Colonic mucosa (tissue), 4 donors: Measurements from ENCODE around the gene LYPD6B. TPM values are rescaled to one million over a fixed set of nuclear protein-coding genes. Genes with fewer than 3 reads are reported as not detected.

Experiments
- DNase-seq: peaks from one replicate; pipeline ENCODE4 v3.0.0-alpha.2; 2020
- H3K27ac ChIP-seq: fragments of 200-600 bp; one replicate; pipeline ENCODE4 v1.8.0; 2021
- H3K27me3 ChIP-seq: fragments of 200-600 bp; one replicate; pipeline ENCODE4 v1.8.0; 2021
- H3K36me3 ChIP-seq: fragments of 200-600 bp; one replicate; pipeline ENCODE4 v1.8.0; 2021
- H3K4me1 ChIP-seq: fragments of 200-600 bp; one replicate; pipeline ENCODE4 v1.8.0; 2021; ENCODE audit warnings: mild to moderate bottlenecking
- H3K4me3 ChIP-seq: fragments of 200-600 bp; one replicate; pipeline ENCODE4 v1.8.0; 2021
- H3K9ac ChIP-seq, 2 donors: one replicate each; pipeline ENCODE4 v1.7.0; 2013; ENCODE audit warnings: control low read depth in 2 of 2, low read depth in 2 of 2, low read length in 2 of 2
- H3K9me3 ChIP-seq: fragments of 200-600 bp; one replicate; pipeline ENCODE4 v1.8.0; 2021
- CTCF ChIP-seq: fragments of 200-600 bp; IDR thresholded peaks from one replicate; pipeline ENCODE4 v1.8.0; 2022; ENCODE audit warnings: antibody characterized with exemption, mild to moderate bottlenecking
- intact Hi-C: fragments of 100-400 bp; cut with DNase I; formaldehyde crosslinking; loops from one replicate; pipeline ENCODE4 v1.14.1; 2022
- total RNA-seq, 2 donors: library from RNA; stranded (reverse); fragmentation: NEBNext Ultra II Directional in 1 of 2; extraction: Animal tissue kit (Norgen Biotek cat#: 25700) in 1 of 2; gene quantifications; one replicate each; pipeline ENCODE4 v1.2.1, GENCODE V29; 2021
- donor health status: healthy.
- donor health status: DM: no; HTN: no; CAD: no.
- donor health status: DM: no; HTN: no; CAD: no.

LYPD6B gene
- total RNA-seq, 2 donors from 2014 or later, result 2.6 to 3.4 TPM

GRCh38 chr2:149101818-149102217 is 63.3 kb downstream of the LYPD6B start:
- no peak overlapping the region for H3K4me3 ChIP-seq
- intact Hi-C loops, result no loop called here
- TF ChIP-seq CTCF, result no peak
- no peak overlapping the region for H3K27ac ChIP-seq
- H3K27me3 ChIP-seq, result no peaks in the 10 kb centered on the region
- H3K4me1 ChIP-seq, result no peaks in the 10 kb centered on the region
- DNase-seq, result no peak
- no peaks in the 10 kb centered on the region for H3K9me3 ChIP-seq
- H3K9ac ChIP-seq, result no peak overlapping the region
- no peaks in the 10 kb centered on the region for H3K36me3 ChIP-seq

- no peaks in the 10 kb centered on the region for H3K4me1 ChIP-seq
- H3K36me3 ChIP-seq, result no peaks in the 10 kb centered on the region
- H3K9ac ChIP-seq, result no peak overlapping the region
- no peak for DNase-seq
- H3K27me3 ChIP-seq, result no peaks in the 10 kb centered on the region
- no peaks in the 10 kb centered on the region for H3K9me3 ChIP-seq
- no peak overlapping the region for H3K27ac ChIP-seq
- no peak for TF ChIP-seq CTCF
- intact Hi-C loops, result no loop called here
- H3K4me3 ChIP-seq, result no peak overlapping the region
Measured at GRCh38 chr2:149103081-149103620, 64.7 kb downstream of the LYPD6B start.

- intact Hi-C loops, result no loop called here
- no peaks in the 10 kb centered on the region for H3K4me1 ChIP-seq
Measured at GRCh38 chr2:149104221-149104620, 65.7 kb downstream of the LYPD6B start.

GRCh38 chr2:149112068-149112467 is 73.6 kb downstream of the LYPD6B start:
- Histone ChIP-seq H3K27ac (no peak overlapping the region), H3K4me1 (no peaks in the 10 kb centered on the region), H3K9me3 (no peaks in the 10 kb centered on the region), H3K9ac (no peak overlapping the region), H3K4me3 (no peak overlapping the region), H3K27me3 (no peaks in the 10 kb centered on the region), H3K36me3 (no peaks in the 10 kb centered on the region)
- TF ChIP-seq CTCF, result no peak
- intact Hi-C loops, result no loop called here
- no peak for DNase-seq

More at GRCh38 chr2:149104221-149104620, 65.7 kb downstream of the LYPD6B start:
- no peak for TF ChIP-seq CTCF
- no peaks in the 10 kb centered on the region for H3K36me3 ChIP-seq
- H3K9ac ChIP-seq, result no peak overlapping the region
- no peak overlapping the region for H3K4me3 ChIP-seq
- H3K27me3 ChIP-seq, result no peaks in the 10 kb centered on the region
- no peaks in the 10 kb centered on the region for H3K9me3 ChIP-seq
- no peak overlapping the region for H3K27ac ChIP-seq
- no peak for DNase-seq

- Histone ChIP-seq H3K4me1 (no peaks in the 10 kb centered on the region), H3K27me3 (no peaks in the 10 kb centered on the region), H3K27ac (no peak overlapping the region), H3K9me3 (no peaks in the 10 kb centered on the region), H3K9ac (no peak overlapping the region), H3K4me3 (no peak overlapping the region), H3K36me3 (no peaks in the 10 kb centered on the region)
- intact Hi-C loops, result no loop called here
- no peak for TF ChIP-seq CTCF
- DNase-seq, result no peak
Measured at GRCh38 chr2:149112713-149113112, 74.2 kb downstream of the LYPD6B start.
